ENCODE results near the gene DAPP1.
"Not testable (repeated sequence)": the region's sequence is repeated elsewhere in the genome, so short reads cannot be mapped to it uniquely, and the experiment has no call there.

DAPP1 gene

DNA sequence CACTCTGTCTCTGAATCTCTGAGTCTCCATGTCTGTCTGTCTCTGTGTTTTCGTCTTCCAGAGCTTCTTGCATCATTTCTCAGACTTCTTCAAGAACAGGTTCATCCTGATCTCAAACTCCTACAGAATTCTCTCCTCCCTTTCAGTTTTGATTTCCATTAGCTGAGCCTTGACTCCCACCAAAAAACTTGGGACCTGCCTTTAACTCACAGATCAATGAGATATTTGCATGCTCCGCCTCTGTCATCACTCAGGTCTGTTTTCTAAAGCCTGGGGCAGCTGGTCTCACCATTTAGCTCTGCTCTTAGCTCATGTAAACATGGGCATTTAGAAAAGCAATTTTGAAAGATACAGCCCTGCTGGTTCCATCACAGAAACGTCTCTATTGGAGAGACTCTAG lies 8.6 kb downstream of the DAPP1 start:
- DNase-seq: no peak

DNA sequence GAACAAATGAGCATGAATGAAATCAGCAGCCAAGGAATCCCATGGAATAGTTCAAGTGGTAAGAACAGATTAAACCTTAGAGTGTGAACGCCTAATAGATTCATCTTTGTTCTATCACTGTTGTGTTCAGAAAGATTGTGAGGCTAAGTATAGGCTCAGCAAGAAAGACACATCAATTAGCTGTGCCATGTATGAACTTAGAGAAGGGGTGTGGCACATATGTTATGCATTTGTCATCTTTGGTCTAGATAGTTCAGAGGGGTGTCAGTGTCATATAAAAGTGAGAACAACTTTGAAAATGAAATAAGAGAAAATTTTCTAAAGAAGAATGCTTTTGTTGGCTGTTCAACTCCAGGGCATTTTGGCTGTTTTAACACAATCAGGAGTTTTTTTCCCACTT lies 9.4 kb downstream of the DAPP1 start:
- no peak for DNase-seq

DNA sequence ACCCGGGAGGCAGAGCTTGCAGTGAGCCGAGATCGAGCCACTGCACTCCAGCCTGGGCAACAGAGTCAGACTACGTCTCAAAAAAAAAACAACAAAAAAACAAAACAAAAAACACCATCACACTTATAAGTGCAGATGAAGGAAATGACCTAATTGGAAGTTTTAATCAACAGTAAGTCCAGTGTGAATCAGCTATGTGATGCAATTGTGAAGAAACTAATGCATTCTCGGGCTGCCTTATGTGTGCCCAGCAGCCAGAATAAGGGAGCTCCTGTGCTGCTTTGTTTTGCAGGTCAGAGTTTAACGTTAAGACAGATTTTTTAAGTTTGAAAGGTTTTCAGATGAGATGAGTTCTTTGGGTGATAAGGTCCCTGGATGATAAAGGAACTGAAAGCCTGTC lies 10.8 kb downstream of the DAPP1 start:
- DNase-seq: no peak

DNA sequence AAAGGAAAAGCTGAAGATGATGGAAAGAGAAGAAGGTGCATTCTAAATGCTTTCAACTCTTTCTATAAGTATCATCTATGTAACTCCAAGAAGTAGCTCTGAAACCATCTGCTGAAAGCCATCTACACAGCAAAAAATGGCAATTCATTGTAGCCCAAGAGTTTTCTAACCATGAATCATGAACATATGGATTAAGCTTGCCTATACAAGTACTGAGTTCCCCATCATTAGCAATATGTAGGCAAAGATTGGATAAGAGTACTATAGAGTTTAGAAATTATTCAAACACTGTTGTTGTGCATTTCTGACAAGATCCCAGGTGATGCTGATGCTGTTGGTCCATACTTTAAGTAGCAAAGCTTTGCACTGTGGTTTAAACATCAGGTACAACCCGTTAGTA lies 11.2 kb downstream of the DAPP1 start:
- DNase-seq: no peak

DNA sequence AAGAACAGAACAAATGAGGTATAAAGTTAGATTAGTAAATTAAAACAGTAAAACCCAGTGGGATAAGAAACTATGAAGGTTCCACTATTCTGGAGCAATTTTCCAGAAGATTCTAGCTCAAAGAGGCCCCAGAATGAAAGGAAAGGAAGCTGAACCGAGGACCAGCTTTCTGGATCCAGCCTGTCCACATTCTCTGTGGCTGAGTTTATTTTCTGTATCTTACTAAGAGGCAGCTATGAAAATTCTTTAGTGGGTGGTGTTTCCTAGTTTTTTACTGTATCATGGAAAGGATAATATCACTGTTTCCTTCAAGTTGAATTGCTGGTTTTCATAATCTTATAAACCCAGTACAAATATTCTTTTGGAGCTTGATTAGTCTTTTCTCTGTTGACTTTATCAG lies 11.8 kb downstream of the DAPP1 start:
- no peak for DNase-seq

DNA sequence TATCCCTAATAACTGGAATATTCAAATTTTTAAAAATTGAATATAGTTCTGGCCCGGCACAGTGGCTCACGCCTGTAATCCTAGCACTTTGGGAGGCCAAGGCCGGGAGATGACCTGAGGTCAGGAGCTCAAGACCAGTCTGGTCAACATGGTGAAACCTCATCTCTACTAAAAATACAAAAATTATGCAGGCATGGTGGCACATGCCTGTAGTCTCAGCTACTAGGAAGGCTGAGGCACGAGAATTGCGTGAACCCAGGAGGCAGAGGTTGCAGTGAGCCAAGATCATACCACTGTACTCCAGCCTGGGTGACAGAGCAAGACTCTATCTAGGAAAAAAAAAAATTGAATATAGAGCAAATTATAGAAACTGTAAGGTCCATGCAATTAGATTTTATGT lies 13.4 kb downstream of the DAPP1 start:
- DNase-seq: not testable (repeated sequence)

DNA sequence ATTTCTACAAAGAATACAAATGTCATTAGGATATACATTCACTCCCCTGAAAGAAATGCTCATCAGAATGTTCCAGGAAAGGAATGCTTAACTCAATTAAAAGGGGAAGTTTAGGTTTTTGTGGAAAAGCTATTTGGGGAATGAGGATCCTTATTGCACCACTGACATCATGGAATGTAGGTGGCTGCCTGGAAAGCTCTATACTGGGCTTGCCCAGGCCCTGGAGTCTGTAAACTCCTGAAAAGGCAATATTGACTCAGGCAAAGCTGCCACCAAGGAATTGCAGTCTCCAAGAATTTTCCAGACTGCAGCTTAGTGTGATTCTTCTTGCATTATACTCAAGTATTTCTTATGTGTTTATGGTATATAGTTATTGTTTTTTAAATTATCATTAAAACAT lies 15.7 kb downstream of the DAPP1 start:
- no peak for DNase-seq

DNA sequence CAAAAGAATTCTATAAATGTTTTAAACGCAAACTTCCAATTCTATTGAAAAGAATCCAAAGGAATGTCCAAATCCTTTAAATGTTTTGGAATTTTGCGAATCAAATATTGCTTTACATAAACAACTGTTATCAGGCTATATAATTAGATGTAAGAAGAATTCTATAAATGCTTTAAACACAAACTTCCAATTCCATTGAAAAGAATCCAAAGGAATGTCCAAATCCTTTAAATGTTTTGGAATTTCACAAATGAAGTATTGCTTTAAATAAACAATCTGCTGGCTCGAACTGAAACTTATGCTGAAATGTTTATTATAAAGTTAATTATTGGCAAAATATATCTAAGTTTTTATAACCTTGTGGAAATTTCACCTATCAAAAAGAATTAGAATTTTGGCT lies 16.1 kb downstream of the DAPP1 start:
- DNase-seq: no peak

DNA sequence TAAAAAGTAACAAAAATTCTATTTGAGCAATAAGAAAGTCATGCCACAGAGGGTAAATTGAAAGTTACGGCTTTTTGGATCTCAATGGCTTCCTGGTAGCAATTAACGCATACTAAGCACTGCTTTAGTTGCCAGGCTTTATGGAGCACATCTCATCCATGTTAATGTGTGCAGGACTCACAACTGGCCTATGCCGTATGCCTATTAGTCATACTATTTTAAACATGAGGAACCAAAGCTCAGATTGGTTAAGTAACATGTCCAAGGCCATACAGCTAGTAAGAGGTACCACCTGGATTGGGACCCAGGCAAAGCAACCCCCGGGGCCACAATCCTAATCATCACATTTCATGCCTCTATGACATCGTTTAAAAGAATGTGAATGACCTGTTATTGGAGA lies 17.1 kb downstream of the DAPP1 start:
- DNase-seq: no peak

DNA sequence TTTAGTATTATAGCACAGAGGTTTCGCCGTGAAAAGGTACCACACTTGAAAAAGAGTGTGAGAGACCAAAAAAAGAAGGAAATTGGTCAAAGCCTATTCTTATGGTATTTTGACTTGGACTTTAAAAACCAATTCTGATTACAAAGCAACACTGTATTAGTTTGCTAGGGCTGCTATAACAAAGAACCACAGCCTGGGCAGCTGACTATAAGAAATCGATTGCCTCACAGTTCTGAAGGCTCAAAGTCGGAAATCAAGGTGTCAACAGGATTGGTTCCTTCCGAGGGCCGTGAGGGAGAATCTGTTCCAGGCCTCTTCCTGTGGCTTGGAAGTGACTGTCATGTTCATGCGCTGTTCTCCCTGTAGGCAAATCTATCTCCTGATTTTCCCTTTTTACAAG lies 17.9 kb downstream of the DAPP1 start:
- no peak for DNase-seq

DNA sequence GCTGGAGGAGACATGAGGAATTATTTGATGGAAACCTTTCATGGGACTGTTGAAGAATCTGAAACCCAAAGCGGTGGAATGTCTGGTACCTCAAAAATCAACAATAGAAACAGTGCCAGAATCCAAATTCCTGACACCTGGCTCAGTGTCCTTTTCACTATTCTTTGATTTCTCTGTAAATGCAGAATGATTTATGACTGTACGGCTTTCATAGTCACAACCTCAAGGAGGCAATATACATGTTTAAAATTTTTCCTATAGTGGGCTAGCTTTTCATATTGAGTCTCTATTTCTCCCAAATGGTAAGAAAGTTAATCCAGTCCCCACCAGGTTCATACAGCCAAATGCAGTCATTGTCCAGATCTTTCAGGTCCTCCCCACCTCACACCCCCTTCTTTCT lies 19.3 kb downstream of the DAPP1 start:
- DNase-seq: no peak

DNA sequence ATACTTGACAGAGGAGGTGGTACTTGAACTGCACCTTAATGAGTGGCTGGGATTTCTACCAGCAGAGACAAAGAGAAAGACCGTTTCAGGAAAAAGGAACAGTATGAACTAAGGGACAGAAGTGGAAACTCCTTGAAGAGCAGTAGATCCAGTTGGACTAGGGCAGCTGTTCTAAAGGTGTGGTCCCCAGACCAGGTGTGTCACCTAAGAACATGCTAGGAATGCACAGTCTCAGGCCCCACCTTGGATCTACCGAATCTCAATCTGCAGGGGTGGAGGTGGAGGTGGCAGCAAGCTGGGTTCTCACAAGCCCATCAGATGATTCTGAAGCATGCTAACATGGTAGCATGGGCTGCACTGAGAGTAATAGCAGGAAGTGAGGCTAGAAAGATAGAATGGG lies 22.3 kb downstream of the DAPP1 start:
- no peak for DNase-seq

DNA sequence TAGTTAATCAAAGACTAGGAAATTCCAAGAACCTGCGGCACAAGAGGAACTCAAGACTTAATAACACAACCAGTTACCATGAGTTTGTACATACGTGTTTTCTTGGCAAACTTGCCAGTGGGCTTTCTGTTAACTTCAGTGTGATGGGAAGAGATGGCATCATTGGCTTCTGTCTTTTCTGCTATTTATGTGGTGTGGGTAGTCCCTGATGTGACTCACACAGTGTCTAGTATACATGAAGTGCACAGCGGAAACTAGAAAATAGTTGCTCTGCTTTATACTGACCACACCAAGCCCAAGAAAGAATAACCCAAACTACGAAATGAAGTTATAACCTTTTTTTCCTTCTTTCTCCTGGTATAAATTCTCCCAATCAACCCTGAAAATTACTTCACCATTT lies 24.5 kb downstream of the DAPP1 start:
- no peak for DNase-seq

DNA sequence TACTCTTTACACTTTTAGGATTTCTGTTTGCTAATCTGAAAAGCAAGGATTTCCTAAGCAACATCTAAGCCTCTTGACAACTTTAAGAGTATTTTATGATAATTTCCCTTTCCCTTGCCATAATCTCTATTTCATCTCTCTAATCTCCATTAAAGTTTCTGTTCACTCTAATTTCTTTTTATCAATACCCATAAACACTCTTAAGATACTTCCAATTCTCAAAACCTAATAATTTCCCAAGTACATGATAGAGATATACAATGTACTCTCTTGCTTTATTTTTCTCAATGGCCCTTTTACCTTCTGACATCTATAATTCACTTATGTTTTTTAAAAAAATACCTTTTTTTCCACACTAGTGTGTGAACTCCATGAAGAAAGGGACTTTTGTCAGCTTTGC lies 26.8 kb downstream of the DAPP1 start:
- DNase-seq: no peak

DNA sequence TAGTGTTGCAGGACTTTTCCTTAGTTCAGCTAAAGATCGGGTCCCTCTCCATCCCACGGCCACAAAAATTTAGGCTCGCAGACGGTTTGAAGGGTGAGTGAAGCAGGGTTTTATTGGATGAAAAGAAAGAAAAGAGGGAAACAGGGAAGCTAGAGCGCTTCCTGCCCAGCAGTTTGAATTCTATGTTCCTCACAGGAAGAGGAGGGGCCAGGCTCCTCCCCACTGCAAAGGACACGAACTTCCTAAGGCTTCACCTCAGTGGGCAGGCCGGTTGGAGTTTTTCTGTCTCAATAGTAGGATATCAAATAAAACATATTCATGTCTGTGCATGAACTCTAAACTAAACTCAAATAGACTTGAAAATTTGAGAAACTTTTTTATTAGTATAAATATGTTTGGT lies 27.4 kb downstream of the DAPP1 start:
- no peak for DNase-seq

DNA sequence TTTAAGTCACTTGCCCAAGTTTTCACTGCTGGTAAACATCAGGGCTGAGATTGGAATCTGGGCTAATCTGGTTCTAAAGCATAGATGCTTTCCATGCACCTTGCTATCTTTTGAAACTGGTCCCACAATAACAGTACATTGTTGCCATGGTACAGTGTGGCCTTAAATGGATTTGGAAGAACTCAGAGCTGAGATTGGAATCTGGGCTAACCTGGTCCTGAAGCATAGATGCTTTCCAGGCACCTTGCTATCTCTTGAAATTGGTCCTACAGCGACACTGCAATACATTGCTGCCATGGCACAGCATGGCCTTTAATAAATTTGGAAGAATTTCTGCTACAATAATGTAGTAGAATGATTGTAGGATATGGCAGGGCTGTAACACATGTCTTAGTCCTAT lies 28.6 kb downstream of the DAPP1 start:
- no peak for DNase-seq

DNA sequence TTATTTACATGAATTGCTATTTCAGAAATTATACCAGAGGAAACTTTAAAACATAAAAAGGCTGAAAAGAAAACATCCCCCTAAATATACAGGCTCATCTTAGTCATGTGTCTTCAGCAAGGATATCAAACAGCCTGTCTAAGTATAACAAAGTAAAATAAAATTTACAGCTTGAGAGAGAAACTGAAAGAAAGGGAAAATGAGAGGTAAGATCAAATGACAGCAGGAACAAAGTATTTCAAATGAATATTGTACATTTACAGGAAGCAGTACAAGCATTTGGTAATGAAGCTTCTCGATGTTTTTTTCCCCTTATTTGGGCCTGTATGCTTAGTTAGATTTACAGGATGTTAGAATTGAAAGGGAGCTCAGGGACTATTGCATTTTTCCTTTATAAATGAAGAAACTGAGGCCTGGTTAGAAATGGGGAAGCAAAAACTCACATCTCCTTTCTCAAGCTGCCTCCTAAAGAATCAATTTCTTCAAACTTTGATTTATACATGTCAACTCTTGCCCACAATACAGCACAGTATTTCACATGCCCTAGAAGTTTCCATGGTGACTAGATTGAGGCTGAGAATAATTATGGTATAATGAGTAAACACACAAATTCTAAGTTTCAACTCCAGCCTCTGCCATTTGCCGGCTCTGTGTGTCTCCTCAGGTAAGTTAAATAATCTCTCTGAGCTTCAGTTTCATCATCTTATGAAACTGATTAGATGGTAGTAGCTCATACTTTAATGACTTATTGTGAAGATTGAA lies 29.3 kb downstream of the DAPP1 start:
- DNase-seq: no peak

DNA sequence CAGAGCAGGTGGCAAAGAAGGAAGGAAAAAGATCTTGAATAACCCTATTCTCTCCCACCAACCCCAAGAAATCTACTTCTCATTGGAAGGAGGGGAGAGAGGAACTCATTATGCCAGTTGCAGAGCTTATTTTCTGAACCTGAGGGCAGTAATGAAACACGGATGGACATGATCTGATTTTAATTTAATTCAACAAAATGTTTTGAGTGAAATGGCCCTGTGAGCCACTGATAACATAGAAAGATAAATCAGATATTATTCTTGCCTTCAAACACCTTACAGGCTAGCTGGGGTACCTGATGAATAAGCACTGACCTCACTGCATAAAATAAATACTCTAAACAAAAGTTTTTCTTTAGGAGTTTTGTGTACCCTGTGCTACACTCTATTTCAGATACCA lies 30.3 kb downstream of the DAPP1 start:
- no peak for DNase-seq

DNA sequence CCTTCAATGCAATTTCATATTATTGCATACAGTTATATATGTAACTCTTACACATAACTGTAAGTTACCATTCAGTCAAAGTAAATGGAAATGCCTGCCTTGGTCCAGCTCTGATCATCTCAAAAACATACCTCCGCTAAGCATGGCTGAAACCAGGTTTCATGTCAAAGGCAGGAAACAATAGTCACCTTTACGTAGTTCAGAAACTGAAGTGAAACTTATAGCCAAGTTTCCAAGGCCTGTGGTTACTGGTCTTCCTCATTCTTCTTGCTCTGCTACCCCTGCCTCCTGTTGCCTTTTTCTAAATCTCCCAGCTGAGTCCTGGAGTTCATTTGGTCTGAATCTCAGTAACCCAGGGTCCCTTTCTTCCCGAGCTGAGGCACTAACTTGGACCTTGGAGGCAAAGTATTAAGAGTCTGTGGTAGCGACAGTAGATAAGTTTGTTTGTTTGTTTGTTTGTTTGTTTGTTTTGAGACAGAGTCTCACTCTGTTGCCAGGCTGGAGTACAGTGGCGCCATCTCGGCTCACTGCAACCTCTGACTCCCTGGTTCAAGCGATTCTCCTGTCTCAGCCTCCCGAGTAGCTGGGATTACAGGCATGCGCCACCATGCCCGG lies 30.8 kb downstream of the DAPP1 start:
- DNase-seq: no peak

DNA sequence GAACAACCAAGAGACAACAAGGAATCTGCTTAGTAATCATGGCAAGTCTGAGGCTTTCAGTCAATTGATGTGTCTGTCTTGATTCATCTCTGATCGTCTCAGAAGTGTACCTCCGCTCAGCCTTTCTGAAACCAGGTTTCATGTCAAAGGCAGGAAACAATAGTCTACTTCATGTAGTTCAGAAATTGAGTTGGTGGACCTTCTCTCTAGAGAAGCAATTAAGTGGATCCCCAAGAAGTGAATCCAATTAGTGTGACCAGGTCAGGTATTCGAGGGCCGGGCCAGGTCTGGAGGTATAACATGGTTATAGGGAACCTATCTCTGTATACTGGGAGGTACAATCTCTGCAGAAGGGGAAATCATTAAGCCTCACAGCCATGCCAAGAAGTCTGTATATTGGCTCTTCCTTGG lies 32.0 kb downstream of the DAPP1 start:
- DNase-seq: no peak

DNA sequence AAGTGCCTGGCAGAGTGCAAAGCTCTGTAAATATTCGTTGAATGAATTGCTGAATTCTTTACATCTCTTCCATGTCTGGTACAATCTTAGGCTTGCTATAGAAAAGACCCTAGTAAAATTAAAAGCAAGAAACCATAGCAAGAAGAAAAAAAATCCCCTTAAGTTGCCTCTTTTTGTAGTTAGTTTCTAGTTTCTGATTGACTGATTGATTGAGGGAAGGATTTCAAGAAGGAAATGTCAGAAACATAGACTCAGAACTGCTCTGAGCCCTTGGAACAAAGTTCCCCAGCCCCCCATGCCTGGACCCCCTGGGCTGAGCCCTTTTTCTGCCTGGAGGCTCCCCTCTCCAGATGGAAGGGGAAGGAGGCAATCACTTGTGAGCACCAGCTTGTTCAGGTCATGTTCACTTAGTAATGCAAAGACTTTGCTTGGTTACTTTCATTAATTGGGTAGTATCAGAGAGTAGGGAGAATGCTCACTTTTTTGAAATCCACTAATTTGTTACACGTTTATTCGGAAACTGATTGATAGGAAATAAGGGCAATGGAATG lies 35.6 kb downstream of the DAPP1 start:
- no peak for DNase-seq

DNA sequence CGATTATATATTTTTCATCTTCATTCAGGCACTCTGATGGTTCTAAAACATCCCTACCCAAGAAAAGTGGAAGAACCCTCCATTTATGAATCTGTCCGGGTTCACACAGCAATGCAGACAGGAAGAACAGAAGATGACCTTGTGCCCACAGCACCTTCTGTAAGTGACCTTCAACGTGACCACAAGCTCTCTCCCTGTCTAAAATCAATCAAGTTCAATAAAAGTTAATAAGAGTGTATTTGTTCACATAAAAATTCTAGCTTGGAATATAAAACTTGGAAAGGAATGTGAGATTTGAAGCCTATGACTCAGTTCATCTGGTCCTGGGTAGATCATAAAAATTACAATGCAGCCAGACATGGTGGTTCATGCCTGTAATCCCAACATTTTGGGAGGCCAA lies 36.6 kb downstream of the DAPP1 start:
- DNase-seq: no peak

DNA sequence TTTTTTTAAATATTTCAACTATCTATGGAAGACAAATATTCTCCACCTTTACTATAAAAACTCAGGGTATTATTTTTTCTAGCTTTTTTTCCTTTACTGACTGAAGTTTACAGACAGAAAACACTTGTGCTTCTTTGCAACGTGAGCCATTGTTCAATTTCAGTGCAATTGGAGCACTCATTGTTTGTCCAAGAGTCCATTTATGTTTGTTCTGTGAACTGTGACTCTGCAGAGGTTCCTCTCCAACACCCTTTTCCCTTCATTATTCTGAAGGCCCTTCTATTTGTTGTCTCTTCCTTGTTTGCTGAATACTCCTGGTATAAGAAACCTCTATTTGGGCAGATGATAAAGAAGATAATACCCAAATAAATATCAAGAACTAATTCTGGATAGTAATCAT lies 37.4 kb downstream of the DAPP1 start:
- no peak for DNase-seq

DNA sequence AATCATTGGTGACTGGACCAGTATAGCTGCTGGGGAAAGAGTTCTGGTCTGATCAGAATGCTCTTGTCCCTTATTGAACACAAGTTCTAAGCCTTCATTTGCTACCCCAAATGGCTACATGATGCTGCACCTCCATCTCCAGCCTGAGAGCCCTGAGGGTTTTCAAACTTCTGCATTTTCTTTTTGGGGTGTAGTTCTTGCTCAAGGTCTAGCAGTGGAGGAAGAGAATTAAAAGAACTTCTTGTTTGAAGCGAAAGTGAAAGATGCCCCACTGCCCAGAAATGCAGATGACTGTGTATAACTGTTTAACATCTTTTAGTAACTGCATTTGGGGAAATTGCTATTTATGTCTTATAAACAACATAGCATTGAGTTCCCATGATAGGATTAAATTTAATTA lies 39.1 kb downstream of the DAPP1 start:
- DNase-seq: peak in 1 of 2 donors; percentile 90

DNA sequence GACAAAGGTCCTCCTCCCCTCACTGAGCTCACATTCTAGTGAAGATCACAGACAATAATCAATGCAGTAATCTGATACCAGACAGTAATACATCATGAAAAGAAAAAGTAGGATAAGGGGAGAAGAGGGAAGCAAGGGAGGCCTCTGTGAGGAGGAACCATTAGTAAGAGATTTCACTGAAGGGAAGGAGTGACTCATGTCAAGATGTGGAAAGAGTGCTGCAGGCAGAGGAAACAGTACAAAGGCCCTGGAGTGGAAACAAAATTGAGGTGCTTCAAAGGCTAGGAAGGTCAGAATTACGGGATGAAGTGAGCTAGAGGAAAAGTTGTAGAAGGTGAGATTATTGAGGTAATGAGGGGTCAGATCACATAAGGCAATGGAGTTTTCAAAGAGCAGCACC lies 39.5 kb downstream of the DAPP1 start:
- peak in 1 of 2 donors; percentile 82 for DNase-seq
